Adrenal gland (tissue), 5 donors: Measurements from ENCODE around the gene LRRC14B.

ENCODE experiments used
- POLR2A ChIP-seq, 2 donors: fragments of 450-650 bp; IDR thresholded peaks; one replicate each; pipeline ENCODE4 v1.6.1; 2017; ENCODE audit warnings: antibody characterized with exemption in 2 of 2, mild to moderate bottlenecking in 2 of 2, moderate library complexity in 1 of 2
- TF ChIP-seq, protein P1 (sequence below), 6 experiments: fragments of 450-650 bp in 4 of 6; fragments of 200-600 bp in 2 of 6; sonication (generic) in 1 of 6; IDR thresholded peaks; 1 replicate in 5 of 6; 2 replicates in 1 of 6; pipeline versions ENCODE4 v1.5.1 to v1.8.0; 2016 to 2021; ENCODE audit warnings: antibody characterized with exemption in 6 of 6, mild to moderate bottlenecking in 2 of 6, moderate library complexity in 1 of 6
- donor health status: DM: no; HTN: no; CAD: no.

DNA sequence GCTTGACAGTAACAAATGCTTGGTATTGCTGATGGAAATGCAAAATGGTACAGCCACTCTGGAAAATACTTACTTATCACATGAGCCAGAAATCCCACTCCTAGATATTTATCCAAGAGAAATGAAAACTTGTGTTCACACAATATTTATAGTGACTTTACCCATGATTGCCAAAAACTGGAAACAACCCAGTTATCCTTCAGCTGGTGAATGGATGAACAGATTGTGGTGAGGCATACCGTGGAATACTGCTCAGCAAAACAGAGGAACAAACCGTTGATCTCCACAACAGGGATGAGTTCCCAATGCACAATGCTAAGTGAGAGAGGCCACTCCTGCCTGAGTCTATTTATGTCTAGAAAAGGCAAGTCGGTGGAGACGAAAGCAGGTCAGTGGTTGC, 40.5 kb upstream of the LRRC14B start:
- TF ChIP-seq, protein P1, sequence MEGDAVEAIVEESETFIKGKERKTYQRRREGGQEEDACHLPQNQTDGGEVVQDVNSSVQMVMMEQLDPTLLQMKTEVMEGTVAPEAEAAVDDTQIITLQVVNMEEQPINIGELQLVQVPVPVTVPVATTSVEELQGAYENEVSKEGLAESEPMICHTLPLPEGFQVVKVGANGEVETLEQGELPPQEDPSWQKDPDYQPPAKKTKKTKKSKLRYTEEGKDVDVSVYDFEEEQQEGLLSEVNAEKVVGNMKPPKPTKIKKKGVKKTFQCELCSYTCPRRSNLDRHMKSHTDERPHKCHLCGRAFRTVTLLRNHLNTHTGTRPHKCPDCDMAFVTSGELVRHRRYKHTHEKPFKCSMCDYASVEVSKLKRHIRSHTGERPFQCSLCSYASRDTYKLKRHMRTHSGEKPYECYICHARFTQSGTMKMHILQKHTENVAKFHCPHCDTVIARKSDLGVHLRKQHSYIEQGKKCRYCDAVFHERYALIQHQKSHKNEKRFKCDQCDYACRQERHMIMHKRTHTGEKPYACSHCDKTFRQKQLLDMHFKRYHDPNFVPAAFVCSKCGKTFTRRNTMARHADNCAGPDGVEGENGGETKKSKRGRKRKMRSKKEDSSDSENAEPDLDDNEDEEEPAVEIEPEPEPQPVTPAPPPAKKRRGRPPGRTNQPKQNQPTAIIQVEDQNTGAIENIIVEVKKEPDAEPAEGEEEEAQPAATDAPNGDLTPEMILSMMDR (IDR thresholded peaks at IDR 0.05) = no peak
- no peak for TF ChIP-seq POLR2A (IDR thresholded peaks at IDR 0.05)
